ENCODE data around the gene NR4A1. TPM values are rescaled to one million over a fixed set of nuclear protein-coding genes. Genes with fewer than 3 reads are reported as not detected.

The NR4A1 gene
- total and polyA plus RNA-seq, 9 of the 15 experiments (the other 6 are each of a cell fraction or from before 2014, with no cell fraction given) = 0.07 to 4.7 (median 1.9) TPM; not detected in 1

DNA sequence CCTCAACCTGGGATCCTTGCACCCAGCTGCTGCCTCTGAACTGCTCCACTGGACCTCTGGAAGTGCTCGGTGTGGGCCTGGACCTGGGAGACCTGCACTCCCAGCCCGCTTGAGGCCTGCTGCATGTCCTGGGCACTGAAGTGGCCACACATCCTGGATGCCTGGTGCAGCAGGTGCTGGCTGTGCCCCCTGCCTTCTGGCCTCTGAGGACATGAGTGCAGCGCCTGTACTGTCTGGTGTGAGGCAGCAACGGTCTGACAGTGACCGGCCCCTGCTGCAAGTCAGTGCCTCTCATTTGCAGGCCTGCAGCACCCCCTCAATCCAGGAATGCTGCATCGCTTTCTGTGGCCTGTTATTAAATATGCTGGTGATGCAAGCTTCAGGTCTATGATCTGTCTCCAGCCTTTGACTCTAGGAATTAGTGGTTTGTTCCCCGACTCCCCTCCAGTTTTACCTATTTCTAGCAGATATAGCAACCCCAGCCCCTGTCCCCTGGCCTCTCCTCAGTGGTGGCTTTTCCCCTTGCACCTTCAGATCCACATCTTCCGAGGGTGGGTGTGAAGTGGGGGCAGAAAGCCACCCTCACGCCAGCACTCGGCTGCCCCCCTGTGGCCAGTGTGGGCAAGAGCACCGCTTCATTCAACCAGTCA is 31.9 kb downstream of the NR4A1 start (continued):
- TF ChIP-seq CBX5 (IDR thresholded peaks at IDR 0.05; ENCODE audit: borderline replicate concordance, low read depth) = no peak
- no peak for TF ChIP-seq MAFF (IDR thresholded peaks at IDR 0.05; ENCODE audit: low read length)
- peak; percentile 85; the same call in 1 of the 2 replicates for TF ChIP-seq ARID2 (IDR thresholded peaks at IDR 0.05)
- TF ChIP-seq, protein P1, sequence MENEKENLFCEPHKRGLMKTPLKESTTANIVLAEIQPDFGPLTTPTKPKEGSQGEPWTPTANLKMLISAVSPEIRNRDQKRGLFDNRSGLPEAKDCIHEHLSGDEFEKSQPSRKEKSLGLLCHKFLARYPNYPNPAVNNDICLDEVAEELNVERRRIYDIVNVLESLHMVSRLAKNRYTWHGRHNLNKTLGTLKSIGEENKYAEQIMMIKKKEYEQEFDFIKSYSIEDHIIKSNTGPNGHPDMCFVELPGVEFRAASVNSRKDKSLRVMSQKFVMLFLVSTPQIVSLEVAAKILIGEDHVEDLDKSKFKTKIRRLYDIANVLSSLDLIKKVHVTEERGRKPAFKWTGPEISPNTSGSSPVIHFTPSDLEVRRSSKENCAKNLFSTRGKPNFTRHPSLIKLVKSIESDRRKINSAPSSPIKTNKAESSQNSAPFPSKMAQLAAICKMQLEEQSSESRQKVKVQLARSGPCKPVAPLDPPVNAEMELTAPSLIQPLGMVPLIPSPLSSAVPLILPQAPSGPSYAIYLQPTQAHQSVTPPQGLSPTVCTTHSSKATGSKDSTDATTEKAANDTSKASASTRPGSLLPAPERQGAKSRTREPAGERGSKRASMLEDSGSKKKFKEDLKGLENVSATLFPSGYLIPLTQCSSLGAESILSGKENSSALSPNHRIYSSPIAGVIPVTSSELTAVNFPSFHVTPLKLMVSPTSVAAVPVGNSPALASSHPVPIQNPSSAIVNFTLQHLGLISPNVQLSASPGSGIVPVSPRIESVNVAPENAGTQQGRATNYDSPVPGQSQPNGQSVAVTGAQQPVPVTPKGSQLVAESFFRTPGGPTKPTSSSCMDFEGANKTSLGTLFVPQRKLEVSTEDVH (IDR thresholded peaks at IDR 0.05; ENCODE audit: low read depth, partially characterized antibody) = no peak
- TF ChIP-seq HDAC8 (tag; IDR thresholded peaks at IDR 0.05) = no peak
- TF ChIP-seq RBBP5 (IDR thresholded peaks at IDR 0.05; ENCODE audit: borderline replicate concordance, insufficient read depth, low read length, poor library complexity, severe bottlenecking) = no peak
- TF ChIP-seq PTBP1 (IDR thresholded peaks at IDR 0.05; ENCODE audit: low read depth, low read length) = no peak
- no peak for TF ChIP-seq SNRNP70 (optimal IDR thresholded peaks at IDR 0.05; ENCODE audit: low read depth, low read length)
- no peak for TF ChIP-seq ARID1B (IDR thresholded peaks at IDR 0.05)
- no peak for TF ChIP-seq ETV1 (tag; conservative IDR thresholded peaks at IDR 0.05; ENCODE audit: low read depth)
- TF ChIP-seq RB1 (IDR thresholded peaks at IDR 0.05; ENCODE audit: low read depth) = 0 out of 2 replicates have a peak, but pooled peaks have one; percentile 10
- no peak for TF ChIP-seq EP400 (IDR thresholded peaks at IDR 0.05)
- TF ChIP-seq MGA (IDR thresholded peaks at IDR 0.05) = no peak
- TF ChIP-seq ZNF239 (CRISPR knock-in tag; IDR thresholded peaks at IDR 0.05) = no peak

All from K562 (cell line).